22Rv1 (cell line): ENCODE data around the gene DNAJB14.

Source experiments
- H3K27ac ChIP-seq: fragments of 450-650 bp; 2 replicates; pipeline ENCODE4 v1.5.1; 2017
- CTCF ChIP-seq: fragments of 450-650 bp; IDR thresholded peaks from 2 replicates; pipeline ENCODE4 v1.5.1; 2017; ENCODE audit warnings: mild to moderate bottlenecking
- ZFX ChIP-seq: fragments of 450-650 bp; IDR thresholded peaks from 2 replicates; pipeline ENCODE4 v1.6.1; 2017; ENCODE audit warnings: antibody characterized with exemption, borderline replicate concordance

DNAJB14 gene

GRCh38 chr4:99853190-99853589 is 93.2 kb downstream of the DNAJB14 start:
- no peak overlapping the region for H3K27ac ChIP-seq
- TF ChIP-seq CTCF, result no peak
- TF ChIP-seq ZFX, result no peak

- TF ChIP-seq ZFX (no peak), CTCF (no peak)
Observed at GRCh38 chr4:99852199-99852749, 94.1 kb downstream of the DNAJB14 start.

GRCh38 chr4:99848591-99849001 is 97.8 kb downstream of the DNAJB14 start:
- no peak for TF ChIP-seq CTCF
- no peak for TF ChIP-seq ZFX
- H3K27ac ChIP-seq, result no peak overlapping the region

More at GRCh38 chr4:99852199-99852749, 94.1 kb downstream of the DNAJB14 start:
- no peak overlapping the region for H3K27ac ChIP-seq

- TF ChIP-seq ZFX (no peak), CTCF (no peak)
- H3K27ac ChIP-seq, result no peak overlapping the region
Observed at GRCh38 chr4:99847362-99847976, 98.9 kb downstream of the DNAJB14 start.

GRCh38 chr4:99846891-99847290 is 99.5 kb downstream of the DNAJB14 start:
- H3K27ac ChIP-seq, result no peak overlapping the region
- TF ChIP-seq ZFX (no peak), CTCF (no peak)
